ENCODE results near the gene POU5F1.
"Not testable (repeated sequence)": the region's sequence is repeated elsewhere in the genome, so short reads cannot be mapped to it uniquely, and the experiment has no call there.

POU5F1 gene

GRCh38 chr6:31165986-31166385 is 4.5 kb downstream of the POU5F1 start:
- no peak for DNase-seq (ENCODE audit: low spot score)

GRCh38 chr6:31165064-31165832 is 5.2 kb downstream of the POU5F1 start:
- DNase-seq (ENCODE audit: low spot score): not testable (repeated sequence)

- not testable (repeated sequence) for DNase-seq (ENCODE audit: low spot score)
Observed at GRCh38 chr6:31164475-31165063, 5.9 kb downstream of the POU5F1 start.

- no peak for DNase-seq (ENCODE audit: low spot score)
Observed at GRCh38 chr6:31163922-31164321, 6.6 kb downstream of the POU5F1 start.

- no peak for DNase-seq (ENCODE audit: low spot score)
Observed at GRCh38 chr6:31162463-31163165, 7.9 kb downstream of the POU5F1 start.

GRCh38 chr6:31161216-31162126 is 9.0 kb downstream of the POU5F1 start:
- no peak for DNase-seq (ENCODE audit: low spot score)

GRCh38 chr6:31158863-31159855 is 11.3 kb downstream of the POU5F1 start:
- DNase-seq (ENCODE audit: low spot score): peak; percentile 31

GRCh38 chr6:31158140-31158862 is 12.2 kb downstream of the POU5F1 start, which contains the start of gene TCF19:
Gene TCF19 (plus strand): TSS chr6:31158589. CDS start chr6:31159470, 881 bp downstream.
- peak; percentile 99 for DNase-seq (ENCODE audit: low spot score)

- DNase-seq (ENCODE audit: low spot score): no peak
Observed at GRCh38 chr6:31157513-31158139, 12.9 kb downstream of the POU5F1 start, which contains the start of gene CCHCR1. Gene CCHCR1 (minus strand): TSS chr6:31157802. CDS start chr6:31157600, 202 bp downstream.

GRCh38 chr6:31156641-31157040 is 13.8 kb downstream of the POU5F1 start:
- no peak for DNase-seq (ENCODE audit: low spot score)

- no peak for DNase-seq (ENCODE audit: low spot score)
Observed at GRCh38 chr6:31154436-31154835, 16.0 kb downstream of the POU5F1 start.

- no peak for DNase-seq (ENCODE audit: low spot score)
Observed at GRCh38 chr6:31152781-31153180, 17.7 kb downstream of the POU5F1 start.

- no peak for DNase-seq (ENCODE audit: low spot score)
Observed at GRCh38 chr6:31149827-31150447, 20.5 kb downstream of the POU5F1 start.

- DNase-seq (ENCODE audit: low spot score): no peak
Observed at GRCh38 chr6:31145386-31145785, 25.1 kb downstream of the POU5F1 start.

- DNase-seq (ENCODE audit: low spot score): no peak
Observed at GRCh38 chr6:31144970-31145340, 25.5 kb downstream of the POU5F1 start.

- DNase-seq (ENCODE audit: low spot score): no peak
Observed at GRCh38 chr6:31144296-31144969, 26.0 kb downstream of the POU5F1 start.

- peak; percentile 89 for DNase-seq (ENCODE audit: low spot score)
Observed at GRCh38 chr6:31143148-31143547, 27.3 kb downstream of the POU5F1 start.

GRCh38 chr6:31142361-31142761 is 28.1 kb downstream of the POU5F1 start:
- DNase-seq (ENCODE audit: low spot score): no peak

Data from kidney capillary endothelial cell (primary cell).